ENCODE results near the gene ZNF441.

- TF ChIP-seq POLR2AphosphoS5 (IDR thresholded peaks at IDR 0.05; ENCODE audit: low read depth, low read length) (no peak), TAF1 (IDR thresholded peaks at IDR 0.05; ENCODE audit: borderline replicate concordance, insufficient read depth, low read length) (no peak), FOXP2 (optimal IDR thresholded peaks at IDR 0.05; ENCODE audit: borderline replicate concordance, extremely low read depth, extremely low read length, insufficient read depth) (no peak)
These were observed 14.7 kb downstream of the ZNF441 start for GRCh38 chr19:11781295-11782057.
